Neural progenitor cell (in vitro differentiated cells): ENCODE data around the gene LIF. TPM values are rescaled to one million over a fixed set of nuclear protein-coding genes. Genes with fewer than 3 reads are reported as not detected.

ENCODE experiments used
- DNase-seq: peaks from one replicate; pipeline ENCODE4 v3.0.0-alpha.2; 2016; ENCODE audit warnings: low spot score
- H2AFZ ChIP-seq: fragments of 200-600 bp; sonication (generic); replicated peaks from 2 replicates; pipeline ENCODE4 v1.6.1; 2016; ENCODE audit warnings: antibody characterized with exemption
- H3F3A ChIP-seq: fragments of 200-600 bp; sonication (generic); 2 replicates; pipeline ENCODE4 v1.6.1; 2016; ENCODE audit warnings: antibody characterized with exemption, low read depth
- H3K27ac ChIP-seq: fragments of 200-600 bp; sonication (generic); 2 replicates; pipeline ENCODE4 v1.5.1; 2016; ENCODE audit warnings: mild to moderate bottlenecking
- H3K27me3 ChIP-seq: fragments of 200-600 bp; sonication (generic); 2 replicates; pipeline ENCODE4 v1.6.1; 2016; ENCODE audit warnings: mild to moderate bottlenecking, moderate library complexity
- H3K36me3 ChIP-seq: fragments of 200-600 bp; sonication (generic); 2 replicates; pipeline ENCODE4 v1.5.1; 2016
- H3K4me1 ChIP-seq: fragments of 200-600 bp; sonication (generic); 2 replicates; pipeline ENCODE4 v1.6.1; 2016; ENCODE audit warnings: mixed run types
- H3K4me2 ChIP-seq: fragments of 200-600 bp; sonication (generic); 2 replicates; pipeline ENCODE4 v1.6.1; 2016
- H3K4me3 ChIP-seq: fragments of 200-600 bp; sonication (generic); 2 replicates; pipeline ENCODE4 v1.5.1; 2016
- H3K79me2 ChIP-seq: fragments of 200-600 bp; sonication (generic); 2 replicates; pipeline ENCODE4 v1.6.1; 2016; ENCODE audit warnings: low read depth
- H3K9ac ChIP-seq: fragments of 200-600 bp; sonication (generic); 2 replicates; pipeline ENCODE4 v1.6.1; 2016
- H3K9me3 ChIP-seq: fragments of 200-600 bp; sonication (generic); 2 replicates; pipeline ENCODE4 v1.5.1; 2016; ENCODE audit warnings: low read depth
- H4K20me1 ChIP-seq: fragments of 200-600 bp; sonication (generic); 2 replicates; pipeline ENCODE4 v1.6.1; 2016; ENCODE audit warnings: low read depth
- H3K27ac Mint-ChIP-seq: 3 replicates; pipeline ENCODE4 v1.8.0; 2021; ENCODE audit warnings: mixed read lengths
- H3K27me3 Mint-ChIP-seq: 2 replicates; pipeline ENCODE4 v1.8.0; 2022; ENCODE audit warnings: low read depth, mild to moderate bottlenecking, inconsistent platforms, moderate library complexity, mixed read lengths; ENCODE audit not compliant: insufficient read depth
- H3K36me3 Mint-ChIP-seq: 3 replicates; pipeline ENCODE4 v1.8.0; 2021; ENCODE audit warnings: mixed read lengths
- H3K4me1 Mint-ChIP-seq: 3 replicates; pipeline ENCODE4 v1.8.0; 2021; ENCODE audit warnings: mixed read lengths
- H3K4me3 Mint-ChIP-seq: 3 replicates; pipeline ENCODE4 v1.8.0; 2021; ENCODE audit warnings: mild to moderate bottlenecking, moderate library complexity, mixed read lengths
- H3K9me3 Mint-ChIP-seq: 3 replicates; pipeline ENCODE4 v1.8.0; 2020; ENCODE audit warnings: mixed read lengths
- EZH2 ChIP-seq: fragments of 200-600 bp; sonication (generic); IDR thresholded peaks from 2 replicates; pipeline ENCODE4 v1.6.1; 2017; ENCODE audit warnings: antibody characterized with exemption, mild to moderate bottlenecking, moderate library complexity
- EZH2phosphoT487 ChIP-seq: fragments of 200-600 bp; sonication (generic); IDR thresholded peaks from 2 replicates; pipeline ENCODE4 v1.6.1; 2017; ENCODE audit warnings: antibody characterized with exemption
- total RNA-seq: library from RNA; depleted of rRNA; stranded (reverse); fragments of >200 nt; gene quantifications from 2 replicates; pipeline ENCODE4 v1.2.3, GENCODE V29; 2015; ENCODE audit warnings: low replicate concordance
- TF ChIP-seq, protein P1 (sequence below): fragments of 200-600 bp; sonication (generic); IDR thresholded peaks from 2 replicates; pipeline ENCODE4 v1.5.1; 2017; ENCODE audit warnings: antibody characterized with exemption, mild to moderate bottlenecking

LIF gene
- total RNA-seq, 1 donor from 2014 or later: 0.21 TPM

GRCh38 chr22:30276039-30276438 is 29.5 kb upstream of the LIF start:
- no peak overlapping the region for H3K27ac Mint-ChIP-seq
- Histone ChIP-seq H3K79me2 (no peaks in the 10 kb centered on the region), H4K20me1 (no peaks in the 10 kb centered on the region), H3K9me3 (no peaks in the 10 kb centered on the region), H3K4me3 (no peak overlapping the region), H3K9ac (no peak overlapping the region), H3K27me3 (no peaks in the 10 kb centered on the region), H3K4me2 (no peak overlapping the region), H3K4me1 (peaks cover 7% of the 10 kb centered on the region), H2AFZ (no peak overlapping the region), H3K27ac (no peak overlapping the region), H3K36me3 (no peaks in the 10 kb centered on the region), H3F3A (no peaks in the 10 kb centered on the region)
- DNase-seq: no peak
- H3K27me3 Mint-ChIP-seq: peaks cover 4% of the 10 kb centered on the region
- TF ChIP-seq, protein P1, sequence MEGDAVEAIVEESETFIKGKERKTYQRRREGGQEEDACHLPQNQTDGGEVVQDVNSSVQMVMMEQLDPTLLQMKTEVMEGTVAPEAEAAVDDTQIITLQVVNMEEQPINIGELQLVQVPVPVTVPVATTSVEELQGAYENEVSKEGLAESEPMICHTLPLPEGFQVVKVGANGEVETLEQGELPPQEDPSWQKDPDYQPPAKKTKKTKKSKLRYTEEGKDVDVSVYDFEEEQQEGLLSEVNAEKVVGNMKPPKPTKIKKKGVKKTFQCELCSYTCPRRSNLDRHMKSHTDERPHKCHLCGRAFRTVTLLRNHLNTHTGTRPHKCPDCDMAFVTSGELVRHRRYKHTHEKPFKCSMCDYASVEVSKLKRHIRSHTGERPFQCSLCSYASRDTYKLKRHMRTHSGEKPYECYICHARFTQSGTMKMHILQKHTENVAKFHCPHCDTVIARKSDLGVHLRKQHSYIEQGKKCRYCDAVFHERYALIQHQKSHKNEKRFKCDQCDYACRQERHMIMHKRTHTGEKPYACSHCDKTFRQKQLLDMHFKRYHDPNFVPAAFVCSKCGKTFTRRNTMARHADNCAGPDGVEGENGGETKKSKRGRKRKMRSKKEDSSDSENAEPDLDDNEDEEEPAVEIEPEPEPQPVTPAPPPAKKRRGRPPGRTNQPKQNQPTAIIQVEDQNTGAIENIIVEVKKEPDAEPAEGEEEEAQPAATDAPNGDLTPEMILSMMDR: no peak
- TF ChIP-seq EZH2phosphoT487 (no peak), EZH2 (no peak)
- H3K4me3 Mint-ChIP-seq: no peak overlapping the region
- H3K36me3 Mint-ChIP-seq: no peaks in the 10 kb centered on the region
- H3K9me3 Mint-ChIP-seq: no peaks in the 10 kb centered on the region
- H3K4me1 Mint-ChIP-seq: peaks cover 17% of the 10 kb centered on the region

DNA sequence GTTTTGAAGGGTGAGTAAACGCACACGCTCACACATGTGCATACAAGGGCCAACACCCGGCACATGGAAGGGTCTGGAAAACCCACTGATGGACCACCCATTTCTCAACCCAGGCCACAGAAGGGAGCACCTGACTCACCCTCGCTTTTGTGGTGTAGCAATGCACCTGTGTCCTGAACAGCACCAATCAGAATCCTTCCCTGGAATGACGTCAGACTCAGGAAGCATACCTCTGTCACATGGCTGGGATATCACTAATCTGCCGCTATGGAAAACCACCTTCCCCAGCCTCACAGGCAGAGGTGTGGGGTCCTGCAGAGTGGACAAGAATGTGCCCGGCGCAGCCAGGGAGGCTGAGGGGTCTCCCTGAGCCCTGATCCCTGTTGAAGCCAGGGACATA is 29.1 kb upstream of the LIF start:
- Histone ChIP-seq H3K79me2 (no peaks in the 10 kb centered on the region), H3K4me2 (no peak overlapping the region), H3K27ac (no peak overlapping the region), H3K9ac (no peak overlapping the region), H3K36me3 (no peaks in the 10 kb centered on the region), H3K4me3 (no peak overlapping the region), H3K4me1 (peaks cover 7% of the 10 kb centered on the region), H2AFZ (no peak overlapping the region), H3K27me3 (no peaks in the 10 kb centered on the region), H3F3A (no peaks in the 10 kb centered on the region), H4K20me1 (no peaks in the 10 kb centered on the region), H3K9me3 (no peaks in the 10 kb centered on the region)
- H3K36me3 Mint-ChIP-seq: no peaks in the 10 kb centered on the region
- no peak overlapping the region for H3K4me3 Mint-ChIP-seq
- H3K27ac Mint-ChIP-seq: no peak overlapping the region
- peaks cover 17% of the 10 kb centered on the region for H3K4me1 Mint-ChIP-seq
- H3K27me3 Mint-ChIP-seq: peaks cover 4% of the 10 kb centered on the region
- TF ChIP-seq, protein P1: no peak
- TF ChIP-seq EZH2: no peak
- TF ChIP-seq EZH2phosphoT487: no peak
- DNase-seq: no peak
- no peaks in the 10 kb centered on the region for H3K9me3 Mint-ChIP-seq

DNA sequence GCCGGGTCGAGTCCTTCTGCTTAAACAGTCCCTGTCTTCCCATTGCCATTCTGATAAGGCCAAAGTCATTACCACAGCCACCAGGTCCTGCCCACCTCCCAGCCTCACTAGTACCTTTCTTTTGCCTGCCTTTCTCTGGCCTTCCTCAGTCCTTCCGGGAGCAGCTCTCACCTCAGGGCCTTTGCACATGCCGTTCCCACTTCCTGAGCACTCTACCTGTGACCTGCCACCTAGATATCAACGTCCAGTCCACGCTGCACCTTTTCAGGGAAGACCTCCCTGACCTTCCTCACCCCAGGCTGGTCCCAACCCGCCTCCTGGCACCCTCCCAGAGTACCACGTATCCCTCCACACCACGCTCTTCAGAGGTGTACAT is 27.9 kb upstream of the LIF start:
- Histone ChIP-seq H3K9ac (no peak overlapping the region), H2AFZ (no peak overlapping the region), H3K4me3 (no peak overlapping the region), H3K4me2 (no peak overlapping the region), H3K27ac (no peak overlapping the region), H3F3A (no peaks in the 10 kb centered on the region), H3K36me3 (no peaks in the 10 kb centered on the region), H3K4me1 (peaks cover 7% of the 10 kb centered on the region), H3K79me2 (no peaks in the 10 kb centered on the region), H3K9me3 (no peaks in the 10 kb centered on the region), H4K20me1 (no peaks in the 10 kb centered on the region), H3K27me3 (no peaks in the 10 kb centered on the region)
- no peak for DNase-seq
- H3K27ac Mint-ChIP-seq: no peak overlapping the region
- no peaks in the 10 kb centered on the region for H3K36me3 Mint-ChIP-seq
- H3K9me3 Mint-ChIP-seq: no peaks in the 10 kb centered on the region
- no peak for TF ChIP-seq EZH2
- no peak for TF ChIP-seq EZH2phosphoT487
- TF ChIP-seq, protein P1: no peak
- no peak overlapping the region for H3K4me3 Mint-ChIP-seq
- peaks cover 17% of the 10 kb centered on the region for H3K4me1 Mint-ChIP-seq
- peaks cover 4% of the 10 kb centered on the region for H3K27me3 Mint-ChIP-seq
